Panc1 (cell line): ENCODE results near the gene PIF1. TPM values are rescaled to one million over a fixed set of nuclear protein-coding genes. Genes with fewer than 3 reads are reported as not detected.

ENCODE experiments used
- ATAC-seq: fragments of 200-7000 bp; cut with Tn5 transposase; 2 replicates; pipeline ENCODE4 v1.9.1; 2020; ENCODE audit warnings: mild to moderate bottlenecking, moderate library complexity
- BruUV-seq: library from RNA; stranded (reverse); fragments of 400-500 nt; replicated peaks from 2 replicates; lab custom pipeline; 2021; lab: Mats Ljungman, UMichigan
- CTCF ChIA-PET: fragments of 300-600 bp; sonication (Branson Sonifier 250); formaldehyde crosslinking; loops from one replicate; lab custom pipeline; 2022; ENCODE audit warnings: antibody characterized with exemption; lab: Charles Lee
- POLR2A ChIA-PET: fragments of 300-600 bp; sonication (Branson Sonifier 250); formaldehyde crosslinking; loops from one replicate; lab custom pipeline; 2022; ENCODE audit warnings: antibody characterized with exemption; lab: Charles Lee
- DNase-seq: peaks from one replicate; pipeline ENCODE4 v3.0.0-alpha.2; 2010; ENCODE audit warnings: low read depth, low spot score
- H3K27ac ChIP-seq: 2 replicates; pipeline ENCODE4 v1.5.1; 2011; ENCODE audit warnings: mild to moderate bottlenecking, low read length, inconsistent platforms
- H3K27me3 ChIP-seq: fragments of 200-500 bp; sonication (Bioruptor generic); 2 replicates; pipeline ENCODE4 v1.6.0; 2014; ENCODE audit warnings: low read length, inconsistent platforms; ENCODE audit not compliant: control insufficient read depth, insufficient read depth
- H3K36me3 ChIP-seq: fragments of 200-500 bp; sonication (Bioruptor generic); 2 replicates; pipeline ENCODE4 v1.5.1; 2014; ENCODE audit warnings: inconsistent platforms, mild to moderate bottlenecking, low read length, moderate library complexity; ENCODE audit not compliant: control insufficient read depth, insufficient read depth
- H3K4me1 ChIP-seq: 2 replicates; pipeline ENCODE4 v1.5.1; 2011; ENCODE audit warnings: inconsistent platforms, mild to moderate bottlenecking, low read length, moderate library complexity; ENCODE audit not compliant: control insufficient read depth, insufficient read depth
- H3K4me3 ChIP-seq, 2 experiments: 2 replicates each; pipeline ENCODE4 v1.5.1; 2011 to 2012; ENCODE audit warnings: low read depth in 2 of 2, low read length in 2 of 2, mild to moderate bottlenecking in 2 of 2, inconsistent platforms in 1 of 2, moderate library complexity in 1 of 2
- H3K9me3 ChIP-seq: fragments of 200-500 bp; sonication (Bioruptor generic); 2 replicates; pipeline ENCODE4 v1.5.1; 2014; ENCODE audit warnings: low read depth, mild to moderate bottlenecking, inconsistent platforms, low read length, moderate library complexity; ENCODE audit not compliant: control insufficient read depth, insufficient read depth
- POLR2AphosphoS5 ChIP-seq: IDR thresholded peaks from 2 replicates; pipeline ENCODE4 v1.6.1; 2012; ENCODE audit warnings: mild to moderate bottlenecking, low read depth, low read length, moderate library complexity
- SIN3A ChIP-seq: IDR thresholded peaks from 2 replicates; pipeline ENCODE4 v1.6.1; 2012; ENCODE audit warnings: low read depth, mild to moderate bottlenecking, low read length, moderate library complexity, borderline replicate concordance; ENCODE audit not compliant: insufficient read depth
- TCF7L2 ChIP-seq: IDR thresholded peaks from 2 replicates; pipeline ENCODE4 v1.6.1; 2011; ENCODE audit warnings: mild to moderate bottlenecking, low read depth, low read length, inconsistent platforms
- in situ Hi-C: cut with HindIII; loops from 2 replicates; pipeline ENCODE4 v1.10.0; 2016; ENCODE audit warnings: low sequenced_read_pairs, low pct_unique_long_range_greater_than_20kb
- intact Hi-C: fragments of 100-400 bp; cut with micrococcal nuclease; formaldehyde crosslinking; loops from one replicate; pipeline ENCODE4 v1.10.0; 2022; ENCODE audit not compliant: unreplicated experiment
- total RNA-seq: library from RNA; stranded (reverse); gene quantifications from one replicate; pipeline ENCODE4 v1.2.1, GENCODE V29; 2021; ENCODE audit not compliant: unreplicated experiment
- TF ChIP-seq, protein P1 (sequence below), 2 experiments: IDR thresholded peaks; 2 replicates each; pipeline ENCODE4 v1.6.1; 2011 to 2012; ENCODE audit warnings: low read depth in 2 of 2, control low read depth in 1 of 2, low read length in 1 of 2, mild to moderate bottlenecking in 1 of 2, moderate library complexity in 1 of 2; ENCODE audit not compliant: insufficient read depth in 1 of 2
- TF ChIP-seq, protein P2 (sequence below): fragments of 450-650 bp; IDR thresholded peaks from 2 replicates; pipeline ENCODE4 v1.5.1; 2017; ENCODE audit warnings: mild to moderate bottlenecking

PIF1 gene
- total RNA-seq, 1 experiment from 2014 or later: 38.6 TPM

GRCh38 chr15:64841344-64842095 lies 16.1 kb upstream of the PIF1 start, which contains the start of gene PLEKHO2:
PLEKHO2 (plus strand) TSS chr15:64841915; CDS start chr15:64842017, 102 bp downstream.
- H3K4me3 ChIP-seq: peak within 1 kb of the TSS; percentile 87 to 88
- in situ Hi-C loops: no loop called here
- H3K27ac ChIP-seq: peak within 1 kb of the TSS; percentile 91
- peaks cover 10% of the 10 kb centered on the region for H3K4me1 ChIP-seq
- TF ChIP-seq, protein P1, sequence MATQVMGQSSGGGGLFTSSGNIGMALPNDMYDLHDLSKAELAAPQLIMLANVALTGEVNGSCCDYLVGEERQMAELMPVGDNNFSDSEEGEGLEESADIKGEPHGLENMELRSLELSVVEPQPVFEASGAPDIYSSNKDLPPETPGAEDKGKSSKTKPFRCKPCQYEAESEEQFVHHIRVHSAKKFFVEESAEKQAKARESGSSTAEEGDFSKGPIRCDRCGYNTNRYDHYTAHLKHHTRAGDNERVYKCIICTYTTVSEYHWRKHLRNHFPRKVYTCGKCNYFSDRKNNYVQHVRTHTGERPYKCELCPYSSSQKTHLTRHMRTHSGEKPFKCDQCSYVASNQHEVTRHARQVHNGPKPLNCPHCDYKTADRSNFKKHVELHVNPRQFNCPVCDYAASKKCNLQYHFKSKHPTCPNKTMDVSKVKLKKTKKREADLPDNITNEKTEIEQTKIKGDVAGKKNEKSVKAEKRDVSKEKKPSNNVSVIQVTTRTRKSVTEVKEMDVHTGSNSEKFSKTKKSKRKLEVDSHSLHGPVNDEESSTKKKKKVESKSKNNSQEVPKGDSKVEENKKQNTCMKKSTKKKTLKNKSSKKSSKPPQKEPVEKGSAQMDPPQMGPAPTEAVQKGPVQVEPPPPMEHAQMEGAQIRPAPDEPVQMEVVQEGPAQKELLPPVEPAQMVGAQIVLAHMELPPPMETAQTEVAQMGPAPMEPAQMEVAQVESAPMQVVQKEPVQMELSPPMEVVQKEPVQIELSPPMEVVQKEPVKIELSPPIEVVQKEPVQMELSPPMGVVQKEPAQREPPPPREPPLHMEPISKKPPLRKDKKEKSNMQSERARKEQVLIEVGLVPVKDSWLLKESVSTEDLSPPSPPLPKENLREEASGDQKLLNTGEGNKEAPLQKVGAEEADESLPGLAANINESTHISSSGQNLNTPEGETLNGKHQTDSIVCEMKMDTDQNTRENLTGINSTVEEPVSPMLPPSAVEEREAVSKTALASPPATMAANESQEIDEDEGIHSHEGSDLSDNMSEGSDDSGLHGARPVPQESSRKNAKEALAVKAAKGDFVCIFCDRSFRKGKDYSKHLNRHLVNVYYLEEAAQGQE (IDR thresholded peaks at IDR 0.05; ENCODE audit: insufficient read depth in 1 of 2, low read depth in 2 of 2, low read length in 1 of 2): no peak
- TF ChIP-seq SIN3A: 0 out of 2 replicates have a peak, but pooled peaks have one; percentile 55
- TF ChIP-seq POLR2AphosphoS5: peak; percentile 69
- peak; percentile 67; the same call in 1 of the 2 replicates for TF ChIP-seq TCF7L2
- TF ChIP-seq, protein P2, sequence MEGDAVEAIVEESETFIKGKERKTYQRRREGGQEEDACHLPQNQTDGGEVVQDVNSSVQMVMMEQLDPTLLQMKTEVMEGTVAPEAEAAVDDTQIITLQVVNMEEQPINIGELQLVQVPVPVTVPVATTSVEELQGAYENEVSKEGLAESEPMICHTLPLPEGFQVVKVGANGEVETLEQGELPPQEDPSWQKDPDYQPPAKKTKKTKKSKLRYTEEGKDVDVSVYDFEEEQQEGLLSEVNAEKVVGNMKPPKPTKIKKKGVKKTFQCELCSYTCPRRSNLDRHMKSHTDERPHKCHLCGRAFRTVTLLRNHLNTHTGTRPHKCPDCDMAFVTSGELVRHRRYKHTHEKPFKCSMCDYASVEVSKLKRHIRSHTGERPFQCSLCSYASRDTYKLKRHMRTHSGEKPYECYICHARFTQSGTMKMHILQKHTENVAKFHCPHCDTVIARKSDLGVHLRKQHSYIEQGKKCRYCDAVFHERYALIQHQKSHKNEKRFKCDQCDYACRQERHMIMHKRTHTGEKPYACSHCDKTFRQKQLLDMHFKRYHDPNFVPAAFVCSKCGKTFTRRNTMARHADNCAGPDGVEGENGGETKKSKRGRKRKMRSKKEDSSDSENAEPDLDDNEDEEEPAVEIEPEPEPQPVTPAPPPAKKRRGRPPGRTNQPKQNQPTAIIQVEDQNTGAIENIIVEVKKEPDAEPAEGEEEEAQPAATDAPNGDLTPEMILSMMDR: no peak
- H3K9me3 ChIP-seq: no peaks in the 10 kb centered on the region
- BruUV-seq: no TSS peak
- H3K36me3 ChIP-seq: no peaks in the 10 kb centered on the region
- intact Hi-C loops: no loop called here
- no peaks in the 10 kb centered on the region for H3K27me3 ChIP-seq
- peak; percentile 96 for ATAC-seq
- CTCF ChIA-PET: no interaction called here
- POLR2A ChIA-PET: interaction anchor here (0.6 to 1.1 kb wide), 2 partner anchors 91 to 97 kb away, joined by 4 to 20 read pairs; no protein-coding TSS in a partner anchor
- no peak for DNase-seq

- TF ChIP-seq, protein P2: no peak
- Histone ChIP-seq H3K27ac (peak overlapping the region; percentile 86), H3K27me3 (no peaks in the 10 kb centered on the region), H3K9me3 (no peaks in the 10 kb centered on the region), H3K4me1 (peaks cover 10% of the 10 kb centered on the region), H3K36me3 (no peaks in the 10 kb centered on the region), H3K4me3 (peak overlapping the region; percentile 51 to 88)
- DNase-seq (no peak), ATAC-seq (no peak)
- ChIA-PET POLR2A (interaction anchor here (0.6 to 1.1 kb wide), 3 partner anchors 91 to 189 kb away, joined by 4 to 20 read pairs (median 7); no protein-coding TSS in a partner anchor), CTCF (no interaction called here)
- in situ Hi-C loops (no loop called here), intact Hi-C loops (no loop called here)
- BruUV-seq: no TSS peak
These were observed 15.6 kb upstream of the PIF1 start for GRCh38 chr15:64841060-64841343.
